AG09319 (cell line): Measurements from ENCODE around the gene MMP13.
"Not testable (repeated sequence)": the region's sequence is repeated elsewhere in the genome, so short reads cannot be mapped to it uniquely, and the experiment has no call there.

Source experiments
- DNase-seq: peaks from one replicate; pipeline ENCODE4 v3.0.0-alpha.2; 2010; ENCODE audit warnings: low read depth; ENCODE audit errors: extremely low read depth
- TF ChIP-seq, protein P1 (sequence below): IDR thresholded peaks from 2 replicates; pipeline ENCODE4 v1.5.1; 2011; ENCODE audit warnings: low read depth, mild to moderate bottlenecking, inconsistent platforms, low read length, moderate library complexity

The MMP13 gene

DNA sequence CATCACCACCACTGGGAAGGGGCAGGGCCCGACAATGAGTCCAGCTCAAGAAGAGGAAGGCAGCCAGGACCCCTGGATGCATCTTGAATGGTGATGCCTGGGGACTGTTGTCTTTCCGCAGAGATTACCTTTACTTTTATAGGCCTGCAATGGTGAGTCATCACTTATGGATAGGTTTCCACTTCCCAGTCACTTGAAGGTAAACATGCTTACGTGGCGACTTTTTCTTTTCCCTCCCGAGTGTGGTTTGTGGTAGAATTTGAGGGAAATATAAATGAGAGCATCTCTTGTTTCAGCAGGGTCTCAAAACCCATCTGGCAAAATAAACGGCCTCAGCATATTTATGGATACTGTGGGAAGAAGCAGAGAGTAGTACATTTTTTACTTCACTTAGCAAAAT lies at the start of gene MMP13:
TSS of gene MMP13 (minus strand) at position 109 of the 400 bp plus-strand sequence. CDS start at position 82, 27 bp downstream.
- no peak for DNase-seq
- TF ChIP-seq, protein P1, sequence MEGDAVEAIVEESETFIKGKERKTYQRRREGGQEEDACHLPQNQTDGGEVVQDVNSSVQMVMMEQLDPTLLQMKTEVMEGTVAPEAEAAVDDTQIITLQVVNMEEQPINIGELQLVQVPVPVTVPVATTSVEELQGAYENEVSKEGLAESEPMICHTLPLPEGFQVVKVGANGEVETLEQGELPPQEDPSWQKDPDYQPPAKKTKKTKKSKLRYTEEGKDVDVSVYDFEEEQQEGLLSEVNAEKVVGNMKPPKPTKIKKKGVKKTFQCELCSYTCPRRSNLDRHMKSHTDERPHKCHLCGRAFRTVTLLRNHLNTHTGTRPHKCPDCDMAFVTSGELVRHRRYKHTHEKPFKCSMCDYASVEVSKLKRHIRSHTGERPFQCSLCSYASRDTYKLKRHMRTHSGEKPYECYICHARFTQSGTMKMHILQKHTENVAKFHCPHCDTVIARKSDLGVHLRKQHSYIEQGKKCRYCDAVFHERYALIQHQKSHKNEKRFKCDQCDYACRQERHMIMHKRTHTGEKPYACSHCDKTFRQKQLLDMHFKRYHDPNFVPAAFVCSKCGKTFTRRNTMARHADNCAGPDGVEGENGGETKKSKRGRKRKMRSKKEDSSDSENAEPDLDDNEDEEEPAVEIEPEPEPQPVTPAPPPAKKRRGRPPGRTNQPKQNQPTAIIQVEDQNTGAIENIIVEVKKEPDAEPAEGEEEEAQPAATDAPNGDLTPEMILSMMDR, result no peak

DNA sequence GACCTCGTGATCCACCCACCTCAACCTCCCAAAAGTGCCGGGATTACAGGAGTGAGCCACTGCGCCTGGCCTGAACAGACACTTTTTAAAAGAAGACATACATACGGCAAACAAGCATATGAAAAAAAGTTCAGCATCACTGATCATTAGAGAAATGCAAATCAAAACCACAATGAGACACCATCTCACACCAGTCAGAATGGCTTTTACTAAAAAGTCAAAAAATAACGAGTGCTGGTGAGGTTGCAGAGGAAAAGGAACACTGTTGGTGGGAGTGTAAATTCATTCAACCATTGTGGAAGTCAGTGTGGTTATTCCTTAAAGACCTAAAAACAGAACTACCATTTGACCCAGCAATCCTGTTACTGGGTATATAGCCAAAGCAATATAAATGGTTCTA lies 48.7 kb upstream of the MMP13 start:
- not testable (repeated sequence) for DNase-seq

DNA sequence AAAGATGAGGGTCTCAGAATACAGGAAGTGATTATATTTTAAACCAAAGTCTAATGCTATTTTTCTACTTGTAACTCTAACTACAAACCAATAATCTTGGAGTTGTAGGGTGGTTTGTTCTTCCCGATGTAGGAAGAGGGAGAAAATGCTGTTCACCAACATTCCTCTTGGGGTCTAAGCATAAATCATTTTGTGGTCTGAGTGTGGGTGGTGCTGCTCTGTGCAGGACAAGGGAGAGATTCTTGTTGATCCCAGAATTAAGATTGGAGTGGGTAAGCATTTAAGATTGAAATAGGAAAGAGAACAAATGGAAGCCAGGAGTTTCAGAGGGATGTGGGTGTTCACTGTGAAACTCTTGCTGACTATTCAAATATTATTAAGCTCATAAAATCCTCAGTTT lies 38.6 kb upstream of the MMP13 start:
- DNase-seq, result no peak

DNA sequence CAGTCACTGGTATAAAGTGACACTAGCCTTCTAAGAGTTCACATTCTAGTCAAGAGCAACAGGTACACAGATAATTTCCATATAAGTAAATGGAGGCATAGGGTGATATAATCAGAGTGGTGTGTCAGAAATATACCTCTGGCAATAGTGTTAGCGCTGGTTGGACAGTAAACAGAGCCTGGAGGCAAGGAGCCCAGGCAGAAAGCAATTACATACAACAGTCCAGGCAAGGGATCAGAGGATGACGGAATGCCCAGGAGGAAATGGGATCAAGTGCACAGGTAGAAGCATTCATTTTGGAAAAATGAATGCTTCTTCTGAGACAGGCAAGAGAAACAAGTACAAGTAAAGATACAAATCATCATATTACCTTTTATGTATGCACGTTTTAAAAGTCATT lies 36.2 kb upstream of the MMP13 start:
- TF ChIP-seq, protein P1, result no peak
- DNase-seq, result no peak

More for the DNA sequence above, 38.6 kb upstream of the MMP13 start:
- TF ChIP-seq, protein P1, result no peak

DNA sequence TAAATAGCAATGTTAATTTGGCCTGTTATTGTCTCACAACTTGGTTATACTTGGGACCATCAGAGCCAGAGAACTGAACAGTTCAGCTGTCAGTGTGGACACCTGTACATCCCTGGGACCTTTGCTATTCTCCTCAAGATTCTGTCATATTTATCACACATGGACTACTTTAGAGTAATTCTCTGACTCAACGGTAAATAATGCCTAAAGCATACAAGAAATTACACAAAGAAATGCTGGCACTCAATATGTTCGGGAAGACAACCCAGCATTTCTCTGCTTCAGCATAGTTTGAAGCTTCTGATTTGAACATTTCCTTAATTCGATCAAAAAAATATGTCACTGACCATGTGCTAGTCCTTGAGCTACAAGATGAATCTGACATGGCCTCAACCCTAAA lies 34.6 kb upstream of the MMP13 start:
- TF ChIP-seq, protein P1, result no peak
- DNase-seq, result no peak

DNA sequence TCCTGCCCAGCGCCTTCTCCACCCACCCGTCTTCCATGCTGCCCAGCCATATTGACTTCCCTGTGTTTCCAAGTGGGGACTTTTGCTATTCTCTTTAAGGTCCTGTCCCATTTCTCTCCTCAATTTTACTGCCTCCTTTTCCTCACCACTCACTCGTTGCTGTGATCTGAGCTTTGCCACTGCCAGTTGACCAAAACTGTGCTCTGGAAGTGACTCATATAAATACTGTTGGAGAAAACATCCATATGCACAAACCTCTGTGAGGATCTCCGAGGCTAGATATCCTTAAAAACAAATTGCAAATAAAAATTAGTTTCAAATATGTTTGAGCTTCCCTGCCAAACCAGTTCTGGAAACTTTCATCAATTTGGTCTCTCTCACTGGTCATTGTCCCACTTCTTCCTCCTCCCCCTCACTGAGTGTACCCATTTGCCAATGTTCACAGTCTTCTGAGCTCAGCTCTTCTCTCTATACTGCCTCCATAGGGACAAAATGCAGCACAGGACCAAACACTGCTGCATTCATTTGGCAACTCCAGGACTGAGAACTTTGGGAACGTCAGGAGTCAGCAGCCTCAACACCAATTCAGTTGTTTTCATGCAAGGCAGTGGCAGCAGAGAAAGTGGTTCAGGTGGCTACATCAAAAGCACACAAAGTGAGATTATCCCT lies 34.0 kb upstream of the MMP13 start:
- TF ChIP-seq, protein P1, result no peak
- DNase-seq, result no peak

DNA sequence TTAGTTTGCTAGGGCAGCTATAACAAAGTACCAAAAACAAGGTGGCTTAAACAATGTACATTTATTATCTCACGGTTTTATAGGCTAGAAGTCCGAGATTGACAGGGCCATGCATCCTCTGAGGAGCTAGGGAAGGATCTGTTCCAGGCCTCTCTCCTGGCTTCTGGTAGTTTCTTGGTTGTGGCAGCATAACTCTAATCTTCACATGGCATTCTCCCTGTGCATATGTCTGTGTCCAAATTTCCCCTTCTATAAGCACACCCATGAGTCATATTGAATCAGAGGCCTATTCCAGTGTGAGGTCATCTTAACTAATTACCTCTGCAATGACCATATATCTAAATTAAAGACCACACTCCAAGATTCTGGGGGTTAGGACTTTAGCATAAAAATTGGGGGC lies 31.3 kb upstream of the MMP13 start:
- DNase-seq, result no peak
- TF ChIP-seq, protein P1, result no peak

DNA sequence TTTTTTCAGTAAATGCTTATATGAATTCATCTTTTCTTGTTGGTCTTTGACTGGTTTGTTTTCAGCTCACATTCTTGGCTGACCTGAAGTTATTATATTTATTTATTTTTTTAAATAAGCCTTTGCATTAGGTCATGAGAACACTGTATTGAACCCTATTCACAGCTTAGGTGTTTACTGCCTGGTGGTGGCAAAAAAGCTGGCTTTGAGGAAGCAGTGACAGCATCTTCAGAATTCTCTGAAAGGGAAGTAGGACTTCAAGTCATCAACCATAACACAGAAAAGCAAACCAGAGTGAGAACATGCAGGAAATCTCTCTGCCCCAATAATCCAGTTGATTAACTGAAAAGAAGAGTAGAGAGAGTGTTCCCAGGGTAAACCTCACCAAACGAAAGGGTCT lies 30.3 kb upstream of the MMP13 start:
- no peak for DNase-seq
- TF ChIP-seq, protein P1, result no peak
